HG03565 (cell line): ENCODE measurements around the gene TCFL5.

Experiments used
- ATAC-seq: cut with Tn5 transposase; IDR thresholded peaks from one replicate; pipeline ENCODE4 v1.9.1; 2021; ENCODE audit warnings: mild to moderate bottlenecking, moderate library complexity; ENCODE audit not compliant: unreplicated experiment

TCFL5 gene

DNA sequence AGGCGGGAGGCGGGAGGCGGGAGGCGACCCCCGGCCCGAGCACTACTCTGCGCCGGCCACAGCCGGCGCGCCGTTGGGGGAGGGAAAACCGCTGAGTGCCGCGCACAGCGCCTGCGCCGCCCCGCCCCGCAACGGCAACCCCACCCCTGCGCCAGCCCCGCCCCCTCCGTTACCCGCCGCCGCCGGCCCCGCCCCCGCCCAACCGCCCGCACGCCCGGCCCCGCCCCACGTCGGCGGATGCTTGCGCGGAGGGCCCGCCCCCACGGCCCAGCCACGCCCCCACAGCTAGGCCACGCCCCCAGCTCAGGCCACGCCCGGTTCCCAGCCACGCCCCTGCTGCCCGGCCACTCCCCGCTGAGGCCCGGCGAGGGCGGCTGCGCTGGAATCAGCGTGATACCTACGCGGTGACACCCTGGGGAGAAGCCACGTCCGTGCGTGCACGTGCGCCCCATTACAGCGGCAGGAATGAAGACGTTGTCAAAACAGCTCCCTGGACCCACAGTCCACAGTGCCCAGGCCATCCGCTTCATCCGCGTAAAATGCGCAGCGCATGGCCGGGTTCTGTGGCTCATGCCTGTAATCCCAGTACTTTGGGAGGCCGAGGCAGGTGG, at the start of gene TCFL5:
TSS of gene TCFL5 (minus strand) at position 97 of the 611 bp plus-strand sequence. CDS start 152 bp downstream, outside the sequence.
- ATAC-seq = peak; percentile 33

DNA sequence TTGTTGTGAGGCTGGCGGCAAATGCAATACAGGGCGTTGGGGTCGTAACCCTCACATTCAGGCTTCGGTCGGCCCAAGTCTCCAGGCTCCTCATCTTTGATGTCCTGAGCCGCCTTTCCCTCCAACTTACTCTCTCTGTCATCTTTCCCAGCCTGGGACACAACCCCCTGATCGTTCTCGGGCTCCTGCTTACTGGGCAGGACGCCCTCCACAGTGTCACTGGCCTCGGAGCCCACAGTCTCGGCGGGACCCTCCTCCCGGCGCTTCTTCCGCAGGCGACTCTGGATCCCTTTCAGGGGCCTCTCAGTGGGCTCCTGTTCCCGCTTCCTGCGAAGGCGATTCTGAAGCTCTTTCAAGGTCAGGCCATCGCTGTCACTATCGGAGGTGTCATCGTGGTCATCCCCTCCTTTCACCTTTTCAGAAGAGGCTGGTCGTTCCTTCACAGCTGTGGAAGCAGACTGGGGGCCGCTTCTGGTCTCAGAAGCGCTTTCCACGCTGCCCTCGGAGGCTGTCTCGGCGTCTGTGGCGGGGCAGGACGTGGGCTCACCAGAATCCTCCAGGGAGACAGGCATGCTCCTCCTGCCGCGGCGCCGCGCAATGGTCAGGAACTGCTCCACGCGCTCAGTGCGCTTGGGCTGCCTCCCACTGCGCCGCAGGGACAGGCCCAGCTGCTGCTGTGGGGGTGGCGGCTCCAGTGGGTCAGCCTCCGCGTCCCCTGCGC, 49.3 kb upstream of the TCFL5 start:
- ATAC-seq = no peak

DNA sequence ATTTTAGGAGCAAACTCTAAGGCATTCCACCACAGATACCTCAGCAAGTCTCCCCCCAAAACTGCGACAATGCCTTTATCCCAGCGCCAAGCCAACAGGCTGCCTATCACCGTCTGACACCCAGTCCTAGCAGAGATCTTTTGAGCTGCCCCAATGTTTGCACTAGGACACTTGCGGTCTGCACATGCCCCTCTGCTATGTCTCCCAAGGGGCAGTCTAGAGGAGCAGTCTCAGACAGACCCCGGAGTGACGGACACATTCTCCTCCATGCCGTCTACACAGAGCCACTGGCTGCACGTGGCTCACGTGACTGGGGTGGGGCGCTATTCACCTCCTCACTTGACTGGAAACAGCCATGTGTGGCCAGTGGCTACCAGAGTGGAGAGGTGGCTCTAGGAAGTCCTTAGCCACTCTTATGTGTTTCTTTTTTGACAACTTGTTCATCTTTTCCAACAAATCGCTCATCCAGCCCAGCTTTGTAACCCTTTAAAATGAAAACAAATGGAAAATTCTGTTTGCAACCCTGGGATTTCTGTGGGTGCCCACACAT, 48.7 kb upstream of the TCFL5 start:
- ATAC-seq = no peak

DNA sequence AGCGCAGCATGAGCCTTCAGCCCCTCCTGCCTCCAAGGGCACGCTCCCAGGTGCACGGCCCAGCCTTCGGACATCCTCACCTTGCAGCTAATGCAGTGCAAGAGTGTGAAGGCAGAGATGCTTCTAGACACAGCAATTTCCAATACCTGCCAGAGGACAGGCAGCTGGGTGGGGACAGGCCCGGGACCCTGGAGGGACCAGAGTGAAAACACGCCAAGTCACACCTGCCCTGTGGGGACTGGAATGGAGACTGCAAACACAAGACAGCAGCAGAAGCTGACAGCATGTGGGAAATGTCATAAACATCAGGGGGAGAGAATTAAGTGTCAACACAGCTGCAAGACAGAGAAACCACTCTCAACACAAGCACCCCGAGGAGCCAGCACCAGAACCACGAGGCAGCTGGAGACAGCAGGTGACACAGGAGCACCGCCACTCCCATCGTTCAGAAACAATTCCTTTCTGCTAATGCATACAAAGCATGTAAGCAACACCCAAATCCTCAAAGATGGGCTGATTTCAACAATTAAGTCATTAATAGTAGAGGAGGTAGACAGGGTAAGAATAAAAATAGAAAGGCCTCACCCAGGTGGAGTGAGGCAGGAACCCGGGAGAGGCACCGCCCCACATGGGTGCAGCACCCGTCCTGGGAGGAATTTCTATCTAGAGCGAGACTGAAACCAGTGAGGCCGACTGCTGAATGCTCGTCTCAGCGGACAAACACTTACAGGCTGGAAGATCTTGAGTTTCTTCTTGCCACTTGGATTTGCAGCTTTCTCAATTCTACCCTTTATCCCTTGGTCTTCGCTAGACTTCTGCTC, 47.6 kb upstream of the TCFL5 start:
- no peak for ATAC-seq

DNA sequence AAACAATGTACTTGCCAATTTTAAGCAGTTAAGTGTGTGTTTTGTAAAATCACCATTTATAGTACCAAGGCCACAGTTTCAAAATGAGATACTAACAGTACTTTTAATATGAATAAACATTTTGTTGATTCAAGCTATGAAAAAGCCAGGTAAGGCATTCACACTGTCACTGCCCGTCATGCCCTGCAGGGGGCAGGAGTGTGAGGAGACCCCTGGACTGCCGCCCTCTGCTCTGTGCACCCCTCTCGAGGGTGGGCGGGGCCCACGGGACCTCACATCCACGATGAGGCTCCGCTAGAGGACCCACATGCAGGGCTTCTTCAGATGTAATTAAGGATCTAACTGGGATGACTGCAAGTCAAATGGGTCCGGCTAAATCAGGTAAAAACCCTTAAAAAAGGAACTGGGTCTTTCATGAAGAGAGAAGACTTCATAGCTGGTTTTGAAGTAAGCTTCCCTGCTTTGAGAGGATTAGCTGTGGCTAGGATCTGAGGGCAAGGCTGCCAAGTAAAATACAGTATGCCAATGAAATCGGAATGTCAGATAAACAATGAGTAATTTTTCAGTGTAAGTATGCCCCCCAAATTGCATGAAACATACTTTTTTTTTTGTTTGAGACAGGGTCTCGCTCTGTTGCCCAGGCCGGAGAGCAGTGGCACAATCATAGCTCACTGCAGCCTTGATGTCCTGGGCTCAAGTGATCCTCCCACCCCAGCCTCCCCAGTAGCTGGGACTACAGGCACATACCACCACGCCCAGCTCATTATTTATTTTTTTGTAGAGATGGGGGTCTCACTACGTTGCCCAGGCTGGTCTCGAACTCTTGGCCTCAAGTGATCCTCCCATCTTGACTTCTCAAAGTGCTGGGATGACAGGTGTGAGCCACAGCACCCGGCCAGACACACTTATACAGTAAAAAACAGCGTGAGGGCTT, 46.0 kb upstream of the TCFL5 start:
- no peak for ATAC-seq

DNA sequence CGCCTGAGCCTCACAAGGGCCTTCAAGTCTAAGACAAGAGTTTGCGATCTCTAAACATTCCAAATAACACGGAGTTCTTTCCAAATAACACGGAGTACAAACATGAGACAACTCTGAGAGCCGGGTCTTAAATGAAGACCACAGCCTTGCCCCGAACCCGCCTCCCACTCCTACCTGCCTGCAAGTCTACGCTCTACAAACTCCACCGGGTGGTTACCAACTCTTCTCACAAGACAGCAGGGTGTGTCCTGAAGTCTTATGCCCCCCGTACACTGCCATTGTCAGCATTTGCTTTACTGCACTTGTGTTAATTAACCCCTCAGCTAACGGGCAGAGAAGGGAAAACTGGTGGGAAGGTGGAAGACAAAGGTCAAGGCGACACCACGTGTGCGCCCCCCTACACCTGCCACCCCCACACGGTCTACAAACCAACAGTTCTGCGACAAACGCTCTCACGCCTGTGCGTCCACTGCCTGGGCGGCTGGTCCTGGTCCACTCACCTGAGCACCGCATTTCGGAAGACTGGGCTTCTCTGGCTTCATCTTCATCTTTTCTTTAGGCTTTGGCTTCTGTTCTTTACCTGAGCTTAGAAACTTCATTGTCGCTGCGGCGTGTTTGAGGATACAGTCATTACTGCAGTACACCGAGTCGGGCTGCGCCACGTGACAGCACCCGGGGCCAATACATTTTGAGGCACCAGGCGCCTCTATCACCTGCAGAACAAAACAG, 45.2 kb upstream of the TCFL5 start:
- ATAC-seq = no peak

DNA sequence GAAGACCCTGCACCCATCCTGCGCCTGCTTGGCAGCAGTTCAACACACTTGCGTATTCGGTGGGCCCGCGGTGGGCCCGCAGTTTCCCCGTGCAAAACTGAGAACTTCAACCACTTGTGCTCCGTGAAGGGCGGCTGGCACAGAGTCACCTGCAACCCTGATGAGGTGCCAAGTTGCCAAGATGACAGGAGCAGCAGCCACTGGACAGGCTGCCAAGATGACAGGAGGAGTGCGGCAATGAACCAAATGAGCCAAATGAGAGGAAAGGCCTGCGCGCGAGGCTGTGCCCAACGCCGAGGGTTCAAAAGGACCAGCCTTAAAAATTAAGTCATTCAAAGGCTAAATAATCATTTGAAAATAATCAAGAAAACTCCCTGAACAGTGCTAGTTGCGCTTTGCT, 44.6 kb upstream of the TCFL5 start:
- ATAC-seq = no peak

DNA sequence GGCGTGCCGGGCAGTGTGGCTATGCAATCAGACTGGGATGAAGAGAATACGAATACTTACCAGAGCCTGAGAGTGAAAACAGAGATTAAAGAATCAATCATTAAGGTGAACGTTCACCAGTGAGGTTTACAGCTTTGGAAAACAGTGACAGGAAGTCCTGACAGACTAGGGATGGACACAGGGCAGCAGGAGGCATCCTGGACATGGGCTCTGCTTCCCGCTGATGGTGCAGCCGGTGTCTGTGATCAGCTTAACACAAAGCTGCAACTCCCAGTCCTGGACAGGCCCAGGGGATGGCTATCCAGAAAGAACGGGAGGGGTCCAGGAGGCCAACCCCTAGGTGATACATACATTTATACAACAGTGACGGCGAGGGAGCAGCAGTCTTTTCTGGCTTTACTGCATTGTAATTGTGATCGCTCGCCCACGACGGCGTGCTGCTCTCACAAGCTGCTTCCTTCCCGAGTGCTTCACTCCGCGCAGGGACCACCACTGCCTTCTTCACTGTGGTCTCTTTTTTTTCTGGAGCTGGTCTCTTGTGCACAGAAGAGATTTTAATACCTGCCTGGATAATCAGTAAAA, 44.0 kb upstream of the TCFL5 start:
- no peak for ATAC-seq

DNA sequence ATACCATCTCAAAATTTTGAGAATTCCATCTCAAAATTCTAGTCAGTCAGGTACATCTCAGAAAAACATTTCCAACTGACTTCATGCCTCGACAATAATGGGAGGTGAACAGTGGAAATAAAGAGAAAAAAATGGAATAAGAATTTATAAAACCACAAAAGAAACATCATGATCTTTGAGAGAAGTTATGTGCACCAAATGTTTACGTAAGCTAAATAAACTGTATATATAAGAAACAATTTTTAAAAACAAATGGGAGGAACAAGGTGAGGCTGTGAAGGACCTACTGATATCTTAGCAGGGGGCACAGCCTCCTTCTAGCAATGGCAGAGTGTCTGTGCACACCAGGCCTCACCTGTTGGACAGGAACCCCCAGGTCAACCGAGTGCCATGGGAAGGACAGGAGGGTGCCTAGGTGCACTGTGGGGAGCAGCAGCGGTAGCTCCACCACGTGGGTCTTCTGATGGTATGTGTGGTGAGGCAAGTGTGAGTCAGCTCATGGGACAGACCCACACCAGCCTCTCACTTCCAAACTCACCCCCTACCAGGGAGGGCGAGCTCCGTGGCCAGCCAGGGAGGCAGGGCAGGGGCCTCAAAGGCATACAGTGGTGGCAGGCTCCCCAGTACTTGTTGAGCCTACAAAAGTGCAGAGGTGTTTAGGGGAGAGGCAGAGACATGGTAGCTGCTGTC, 41.4 kb upstream of the TCFL5 start:
- ATAC-seq = no peak

DNA sequence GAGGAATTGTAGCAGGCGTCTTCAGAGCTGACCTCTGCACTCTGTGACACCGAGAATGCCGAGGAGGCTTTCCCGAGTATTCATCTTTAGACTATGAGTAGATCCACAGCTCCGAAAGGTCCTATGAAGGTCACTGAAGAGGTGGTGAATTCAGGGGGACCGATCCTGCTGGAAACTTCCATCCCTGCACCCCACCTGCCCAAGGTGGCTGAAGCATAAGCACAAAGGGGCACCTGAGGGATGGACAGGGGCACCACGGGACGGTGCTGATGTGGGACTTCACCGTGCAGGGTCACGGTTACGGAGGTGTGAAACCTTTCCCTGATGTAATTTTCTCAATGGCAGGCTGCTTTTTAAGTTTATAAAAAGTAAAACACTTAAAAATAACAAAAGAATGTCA, 40.3 kb upstream of the TCFL5 start:
- ATAC-seq = no peak

DNA sequence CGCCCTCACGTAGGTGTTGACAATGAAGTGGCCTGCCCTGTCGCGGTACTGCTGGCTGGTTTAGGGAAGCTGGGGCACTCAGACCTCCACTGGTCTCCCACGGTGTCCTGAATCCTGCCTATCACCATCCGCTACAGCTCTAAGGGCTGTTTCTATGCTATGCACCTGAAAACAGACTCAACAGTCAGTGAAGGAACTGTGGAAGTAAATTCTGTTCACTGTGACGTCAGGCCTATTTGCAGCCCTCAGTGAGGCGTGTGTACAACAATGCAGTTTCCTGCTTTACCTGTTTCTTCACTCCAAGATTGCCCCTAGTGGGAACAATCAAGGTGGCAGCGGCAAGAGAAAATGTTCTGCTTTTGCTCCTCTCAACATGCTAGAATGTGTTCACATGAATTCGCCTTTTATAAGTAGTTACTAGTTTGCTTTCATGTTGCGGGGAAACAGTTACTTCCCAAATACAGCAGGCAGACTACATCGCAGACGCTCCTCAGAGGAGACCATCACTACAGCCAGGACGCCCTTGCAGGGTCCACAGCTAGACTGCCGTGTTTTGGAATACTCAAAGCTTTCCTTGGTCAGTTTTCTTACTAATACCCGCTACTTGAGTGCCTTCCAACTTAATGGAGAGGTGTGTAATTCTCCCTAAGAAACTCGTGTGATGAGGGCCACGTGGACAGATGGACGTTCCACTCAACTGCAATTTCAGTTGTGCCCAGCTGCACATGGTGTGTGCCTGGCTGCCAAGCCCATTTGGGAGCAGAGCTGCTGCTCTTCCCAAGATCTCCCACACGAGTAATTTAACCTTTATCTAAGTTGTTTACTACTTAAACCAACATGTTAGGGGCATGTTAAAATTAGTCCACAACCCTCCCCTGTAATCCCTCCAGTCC, 39.3 kb upstream of the TCFL5 start:
- ATAC-seq = no peak

DNA sequence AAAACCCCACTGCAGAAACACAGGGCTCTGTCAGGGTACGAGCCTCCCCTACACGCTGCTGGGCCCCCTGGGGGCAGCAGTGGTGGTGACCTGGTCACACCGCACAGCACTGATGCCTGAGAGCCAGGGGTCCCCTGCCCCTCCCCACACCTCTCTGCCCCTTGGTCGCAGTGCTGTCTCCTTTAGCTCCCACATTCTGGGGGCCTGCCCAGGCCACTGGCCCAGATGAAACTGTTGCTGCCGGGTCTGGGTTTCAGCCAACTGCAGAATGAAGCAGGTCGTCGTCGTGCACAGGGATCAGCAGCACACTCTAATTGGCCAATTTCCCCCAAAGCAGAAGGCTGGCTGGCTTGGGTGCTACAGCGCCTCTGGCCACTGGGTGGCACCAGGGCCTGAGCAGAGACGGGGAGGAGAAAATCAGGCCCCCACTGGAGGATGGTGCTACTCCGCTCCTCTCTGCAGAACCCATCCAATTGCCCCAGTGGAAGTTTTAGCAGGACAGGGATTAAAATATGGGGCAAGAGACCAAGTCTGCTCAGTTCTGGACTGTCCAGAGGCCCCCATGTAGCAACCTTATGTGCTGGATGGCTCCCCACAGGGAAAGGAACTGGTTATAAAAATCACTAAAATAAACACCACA, 38.5 kb upstream of the TCFL5 start:
- peak; percentile 68 for ATAC-seq

DNA sequence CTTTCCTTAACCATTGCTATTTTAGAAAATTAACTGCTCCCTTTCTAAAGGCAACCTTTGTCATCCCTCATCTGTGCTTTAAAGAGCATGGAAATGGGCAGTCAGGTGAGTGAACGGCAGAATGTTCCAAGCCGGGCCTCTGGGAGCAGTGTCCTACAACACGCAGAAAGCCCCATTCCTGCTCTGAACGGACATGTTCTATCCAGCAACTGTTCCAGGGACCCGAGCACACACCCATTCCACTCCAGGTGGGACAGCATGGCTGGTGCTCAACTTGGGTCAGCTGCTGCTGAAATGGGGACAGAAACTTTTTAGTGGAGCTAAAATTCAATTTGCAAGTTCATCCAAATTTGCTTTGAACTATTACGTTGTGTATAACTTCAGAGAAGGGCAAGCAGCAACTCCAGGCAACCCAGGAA, 38.0 kb upstream of the TCFL5 start:
- no peak for ATAC-seq

DNA sequence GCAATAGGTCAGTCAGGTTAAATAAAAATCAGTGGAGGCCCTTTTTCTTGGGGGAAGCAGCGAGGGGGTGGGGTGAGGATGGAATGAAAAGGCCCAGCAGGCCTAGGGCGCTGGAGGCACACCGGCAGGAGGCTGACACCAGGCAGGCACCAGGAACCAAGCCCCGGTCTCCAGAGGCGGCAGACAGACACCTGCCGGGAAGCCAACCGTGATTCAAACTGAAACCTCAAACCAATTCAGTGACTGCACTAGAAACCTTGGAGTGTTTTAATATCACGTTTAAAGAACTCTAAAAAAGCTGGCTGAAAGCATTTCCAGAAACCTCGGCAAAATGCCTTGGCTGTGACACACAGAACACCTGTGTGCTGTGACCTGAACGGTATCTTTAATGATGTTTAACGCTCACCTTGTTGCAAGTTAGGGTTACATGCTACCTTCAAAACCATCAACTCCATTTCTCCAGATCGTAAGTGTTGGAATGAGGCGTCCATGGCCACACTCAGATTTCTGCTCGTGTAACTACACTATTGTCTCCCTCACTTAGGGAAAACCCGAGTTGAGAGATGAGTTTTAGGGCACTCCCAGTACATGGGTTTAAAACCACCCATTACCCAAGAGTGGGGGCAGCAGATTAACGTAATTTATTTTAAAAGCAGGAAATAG, 37.5 kb upstream of the TCFL5 start:
- ATAC-seq = no peak

DNA sequence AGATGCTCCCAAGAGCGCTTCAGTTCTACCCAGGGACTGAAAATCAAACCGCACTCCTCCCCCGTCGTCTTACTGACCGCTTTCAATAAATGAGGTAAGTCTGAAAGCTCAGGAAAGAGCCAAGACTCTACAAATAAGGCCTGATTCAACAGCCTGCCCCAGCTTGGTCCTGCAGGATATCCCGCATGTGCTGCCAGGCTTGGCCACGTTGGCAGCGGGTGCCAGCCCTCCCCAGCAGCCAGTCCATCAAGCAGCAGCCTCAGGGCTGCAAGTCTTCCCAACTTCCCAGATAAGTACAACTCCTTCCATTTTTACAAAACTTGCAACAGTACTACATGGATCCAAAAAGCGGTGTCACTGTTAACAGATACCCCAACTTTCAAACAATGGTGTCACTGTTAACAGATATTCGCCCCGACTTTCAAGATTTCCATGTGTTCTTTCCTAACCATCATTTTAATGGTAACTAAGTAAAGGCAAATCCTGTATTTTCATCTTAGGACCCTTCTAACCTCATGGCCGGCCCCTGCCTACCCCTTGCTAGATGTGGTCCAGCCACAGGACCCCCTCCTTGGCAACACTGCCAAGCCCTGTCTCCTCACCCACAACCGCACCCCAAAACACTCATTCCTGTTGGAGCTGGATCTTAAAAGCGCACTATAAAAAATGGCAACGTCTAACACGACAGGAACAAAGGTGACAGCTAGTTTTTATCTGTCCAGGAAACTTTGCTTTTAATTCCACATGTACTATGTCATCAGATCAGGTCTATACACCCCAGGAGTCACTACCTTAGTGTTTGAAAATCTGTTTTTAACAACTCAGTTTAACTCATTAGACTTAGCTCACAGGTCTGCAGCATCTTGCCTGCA, 36.7 kb upstream of the TCFL5 start:
- ATAC-seq = no peak

DNA sequence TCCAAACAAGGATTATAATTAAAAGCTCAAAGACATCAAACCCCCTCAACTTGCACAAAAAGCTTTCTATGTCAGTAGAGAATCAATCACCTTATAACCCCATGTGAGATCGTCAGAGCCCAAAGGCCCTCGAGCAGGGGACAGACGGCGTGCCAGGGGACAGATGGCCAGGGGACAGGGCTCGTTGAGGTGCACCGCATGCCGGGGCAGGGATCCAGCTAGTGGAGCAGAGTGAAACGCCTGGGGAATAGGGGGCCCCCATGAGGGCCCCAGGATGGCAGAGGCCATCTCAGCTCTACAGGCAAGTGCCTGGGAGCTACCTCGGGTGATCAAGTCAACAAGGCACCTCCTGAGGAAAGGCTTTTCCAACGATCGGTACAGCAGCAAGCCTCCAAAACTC, 36.0 kb upstream of the TCFL5 start:
- no peak for ATAC-seq
